CD14-positive monocyte (primary cell): ENCODE results near the gene TBC1D20. TPM values are rescaled to one million over a fixed set of nuclear protein-coding genes. Genes with fewer than 3 reads are reported as not detected.
A peak's percentile ranks its signal among the peaks of the same experiment; 100 is the strongest.

Source experiments
- DNase-seq, 3 donors: peaks; one replicate each; pipeline ENCODE4 v3.0.0-alpha.2; 2011 to 2022
- H2AFZ ChIP-seq: 2 replicates; pipeline ENCODE4 v1.6.0; 2012; ENCODE audit warnings: mild to moderate bottlenecking, low read depth, low read length, inconsistent platforms; ENCODE audit not compliant: insufficient read depth, poor library complexity, severe bottlenecking
- H3K27ac ChIP-seq, 2 donors: 1 replicate in 1 of 2; 2 replicates in 1 of 2; pipeline ENCODE4 v1.5.1; 2012 to 2013; ENCODE audit warnings: low read length in 2 of 2, control low read depth in 1 of 2, inconsistent platforms in 1 of 2, low read depth in 1 of 2, mild to moderate bottlenecking in 1 of 2
- H3K27me3 ChIP-seq, 2 donors: one replicate each; pipeline versions ENCODE4 v1.6.0 to v1.6.1; 2011 to 2013; ENCODE audit warnings: low read length in 2 of 2; ENCODE audit not compliant: control insufficient read depth in 2 of 2, insufficient read depth in 2 of 2
- H3K36me3 ChIP-seq, 2 donors: replicated peaks in 1 of 2; 1 replicate in 1 of 2; 2 replicates in 1 of 2; pipeline versions ENCODE4 v1.5.1 to v1.6.1; 2012 to 2013; ENCODE audit warnings: low read length in 2 of 2, control low read depth in 1 of 2, inconsistent platforms in 1 of 2, mild to moderate bottlenecking in 1 of 2; ENCODE audit not compliant: insufficient read depth in 2 of 2, control insufficient read depth in 1 of 2
- H3K4me1 ChIP-seq, 2 donors: 1 replicate in 1 of 2; 2 replicates in 1 of 2; pipeline versions ENCODE4 v1.5.1 to v1.6.1; 2012 to 2013; ENCODE audit warnings: low read length in 2 of 2, control low read depth in 1 of 2, inconsistent platforms in 1 of 2, mild to moderate bottlenecking in 1 of 2, moderate library complexity in 1 of 2; ENCODE audit not compliant: insufficient read depth in 2 of 2, control insufficient read depth in 1 of 2
- H3K4me2 ChIP-seq: replicated peaks from 2 replicates; pipeline ENCODE3; 2012; ENCODE audit warnings: low read length, moderate library complexity, mild to moderate bottlenecking; ENCODE audit not compliant: poor library complexity, severe bottlenecking; ENCODE audit errors: extremely low read depth
- H3K4me3 ChIP-seq, 3 experiments: fragments of 200-600 bp in 1 of 3; sonication (generic) in 1 of 3; replicated peaks in 1 of 3; 1 replicate in 2 of 3; 2 replicates in 1 of 3; pipeline ENCODE4 v1.5.1; 2011 to 2013; ENCODE audit warnings: low read length in 3 of 3, mild to moderate bottlenecking in 3 of 3, control low read depth in 2 of 3, low read depth in 2 of 3, inconsistent platforms in 1 of 3, moderate library complexity in 1 of 3
- H3K79me2 ChIP-seq: 2 replicates; pipeline ENCODE4 v1.6.0; 2012; ENCODE audit warnings: mild to moderate bottlenecking, control low read depth, inconsistent platforms, low read length, moderate library complexity; ENCODE audit not compliant: insufficient read depth
- H3K9ac ChIP-seq: 2 replicates; pipeline ENCODE4 v1.6.0; 2017; ENCODE audit warnings: low read length, mild to moderate bottlenecking; ENCODE audit not compliant: insufficient read depth, poor library complexity, severe bottlenecking
- H3K9me3 ChIP-seq, 2 donors: replicated peaks in 1 of 2; 1 replicate in 1 of 2; 2 replicates in 1 of 2; pipeline versions ENCODE4 v1.5.1 to v1.6.1; 2012 to 2013; ENCODE audit warnings: low read length in 2 of 2, control low read depth in 1 of 2; ENCODE audit not compliant: control insufficient read depth in 1 of 2, insufficient read depth in 1 of 2
- H4K20me1 ChIP-seq: 2 replicates; pipeline ENCODE4 v1.6.0; 2012; ENCODE audit warnings: mild to moderate bottlenecking, low read length, control low read depth, moderate library complexity; ENCODE audit not compliant: insufficient read depth
- H3K27ac Mint-ChIP-seq, 7 donors: one replicate each; pipeline ENCODE4 v1.8.0; 2020; ENCODE audit warnings: mild to moderate bottlenecking in 7 of 7, mixed read lengths in 7 of 7, moderate library complexity in 6 of 7, inconsistent platforms in 2 of 7
- H3K27me3 Mint-ChIP-seq, 3 donors: one replicate each; pipeline ENCODE4 v1.8.0; 2021 to 2022; ENCODE audit warnings: low read depth in 3 of 3, mild to moderate bottlenecking in 3 of 3, mixed read lengths in 3 of 3, moderate library complexity in 3 of 3, inconsistent platforms in 1 of 3
- H3K36me3 Mint-ChIP-seq, 2 donors: one replicate each; pipeline ENCODE4 v1.8.0; 2020; ENCODE audit warnings: mixed read lengths in 2 of 2, inconsistent platforms in 1 of 2, mild to moderate bottlenecking in 1 of 2
- H3K4me1 Mint-ChIP-seq: one replicate; pipeline ENCODE4 v1.8.0; 2020; ENCODE audit warnings: mild to moderate bottlenecking, mixed read lengths
- H3K4me3 Mint-ChIP-seq, 2 donors: one replicate each; pipeline ENCODE4 v1.8.0; 2020; ENCODE audit warnings: mild to moderate bottlenecking in 2 of 2, mixed read lengths in 2 of 2, moderate library complexity in 1 of 2
- H3K9me3 Mint-ChIP-seq, 7 donors: one replicate each; pipeline ENCODE4 v1.8.0; 2020 to 2022; ENCODE audit warnings: mixed read lengths in 7 of 7, mild to moderate bottlenecking in 6 of 7, moderate library complexity in 6 of 7, inconsistent platforms in 2 of 7
- CTCF ChIP-seq: fragments of 200-600 bp; IDR thresholded peaks from one replicate; pipeline ENCODE4 v1.8.0; 2022; ENCODE audit warnings: antibody characterized with exemption, mild to moderate bottlenecking
- WGBS: methylation state at CpG from one replicate; pipeline ENCODE4 v1.1.5; 2013; ENCODE audit warnings: missing lambda C conversion rate; ENCODE audit not compliant: insufficient coverage; 5-methylcytosine and 5-hydroxymethylcytosine counted together
- intact Hi-C, 2 donors: fragments of 100-400 bp; cut with micrococcal nuclease; formaldehyde crosslinking; loops; one replicate each; pipeline versions ENCODE4 v1.15.0 to v1.15.1; 2023
- polyA plus RNA-seq, 3 donors: library from polyadenylated mRNA; depleted of rRNA in 1 of 3; unstranded in 2 of 3; stranded (reverse) in 1 of 3; fragments of 300-500 nt in 2 of 3; fragments of >200 nt in 1 of 3; fragmentation: Illumina TruSeq in 2 of 3; gene quantifications; 1 replicate in 2 of 3; 2 replicates in 1 of 3; pipeline ENCODE4 v1.2.3, GENCODE V29; 2012 to 2021

TBC1D20 gene
- polyA plus RNA-seq, 3 donors, result 10.5 to 24.7 (median 11.3) TPM

GRCh38 chr20:460180-460579 is 2.2 kb downstream of the TBC1D20 start:
- Mint-ChIP-seq H3K36me3 (no peaks in the 10 kb centered on the region), H3K27ac (peak overlapping the region in 1 of 7 donors; percentile 32), H3K27me3 (peaks cover 0 to 5% (median 0%) of the 10 kb centered on the region in 3 donors), H3K4me3 (peak overlapping the region in 1 of 2 donors; percentile 11), H3K9me3 (no peaks in the 10 kb centered on the region), H3K4me1 (peaks cover 32% of the 10 kb centered on the region)
- H3K27ac ChIP-seq, result no peak overlapping the region
- H3K4me1 ChIP-seq, result peaks cover 22 to 27% of the 10 kb centered on the region in 2 donors
- intact Hi-C loops, result loop anchor here (5.0 kb wide), 1 partner anchor 53 kb away; the partner anchor contains the start of gene RBCK1 (in 2 of the 2)
- WGBS, result no CpG with 5 or more reads among the region's 3 CpGs
- peaks cover 60% of the 10 kb centered on the region for H4K20me1 ChIP-seq
- no peak overlapping the region for H3K9ac ChIP-seq
- no peaks in the 10 kb centered on the region for H3K36me3 ChIP-seq
- H2AFZ ChIP-seq, result no peak overlapping the region
- H3K4me2 ChIP-seq, result peak overlapping the region; percentile 86
- H3K4me3 ChIP-seq, result no peak overlapping the region
- DNase-seq, result no peak
- no peaks in the 10 kb centered on the region for H3K27me3 ChIP-seq
- no peaks in the 10 kb centered on the region for H3K9me3 ChIP-seq
- TF ChIP-seq CTCF, result no peak
- peaks cover 64% of the 10 kb centered on the region for H3K79me2 ChIP-seq

- H3K4me3 Mint-ChIP-seq, result no peak overlapping the region
- Histone ChIP-seq H3K27ac (no peak overlapping the region), H3K9me3 (no peaks in the 10 kb centered on the region), H4K20me1 (peaks cover 67% of the 10 kb centered on the region), H2AFZ (no peak overlapping the region), H3K36me3 (no peaks in the 10 kb centered on the region), H3K9ac (no peak overlapping the region), H3K4me2 (no peak overlapping the region), H3K4me1 (peaks cover 22 to 27% of the 10 kb centered on the region in 2 donors), H3K79me2 (peaks cover 77% of the 10 kb centered on the region), H3K4me3 (no peak overlapping the region), H3K27me3 (no peaks in the 10 kb centered on the region)
- intact Hi-C loops, result no loop called here
- H3K27ac Mint-ChIP-seq, result peak overlapping the region in 3 of 7 donors; percentile 36 to 64 (median 55)
- no peaks in the 10 kb centered on the region for H3K9me3 Mint-ChIP-seq
- no peak for TF ChIP-seq CTCF
- H3K27me3 Mint-ChIP-seq, result peaks cover 0 to 5% (median 0%) of the 10 kb centered on the region in 3 donors
- peaks cover 0 to 3% of the 10 kb centered on the region in 2 donors for H3K36me3 Mint-ChIP-seq
- WGBS, result no CpG with 5 or more reads among the region's 6 CpGs
- H3K4me1 Mint-ChIP-seq, result peaks cover 32% of the 10 kb centered on the region
- DNase-seq, result no peak
These were observed 3.6 kb downstream of the TBC1D20 start for GRCh38 chr20:458776-459175.
